NB4 (cell line): ENCODE data around the gene BIRC5.

ENCODE experiments used
- DNase-seq: peaks from one replicate; pipeline ENCODE4 v3.0.0; 2010; ENCODE audit warnings: low read depth
- H3K4me3 ChIP-seq: one replicate; pipeline ENCODE4 v1.5.1; 2011; ENCODE audit warnings: mild to moderate bottlenecking, low read depth, low read length, moderate library complexity
- CTCF ChIP-seq: IDR thresholded peaks from one replicate; pipeline ENCODE4 v1.5.1; 2012; ENCODE audit warnings: low read depth, low read length
- MAX ChIP-seq: IDR thresholded peaks from 2 replicates; pipeline ENCODE4 v1.6.1; 2011; ENCODE audit warnings: low read depth, low read length
- MYC ChIP-seq: IDR thresholded peaks from 2 replicates; pipeline ENCODE4 v1.6.1; 2011; ENCODE audit warnings: low read depth, low read length
- POLR2A ChIP-seq: IDR thresholded peaks from 2 replicates; pipeline ENCODE4 v1.6.1; 2011; ENCODE audit warnings: mild to moderate bottlenecking; ENCODE audit not compliant: insufficient read length; ENCODE audit errors: extremely low read depth

Gene BIRC5

GRCh38 chr17:78174870-78175642 is 39.0 kb upstream of the BIRC5 start:
- no peak for DNase-seq
- no peak for TF ChIP-seq MYC

GRCh38 chr17:78175643-78175981 is 38.4 kb upstream of the BIRC5 start:
- TF ChIP-seq MYC: no peak
- no peak for TF ChIP-seq MAX
- no peak for DNase-seq
- H3K4me3 ChIP-seq: no peak overlapping the region

More at GRCh38 chr17:78174870-78175642, 39.0 kb upstream of the BIRC5 start:
- H3K4me3 ChIP-seq: no peak overlapping the region

- peak; percentile 77 for DNase-seq
- no peak overlapping the region for H3K4me3 ChIP-seq
- TF ChIP-seq MYC (peak; percentile 60), CTCF (peak; percentile 93), MAX (peak; percentile 78), POLR2A (no peak)
Measured at GRCh38 chr17:78176548-78177025, 37.5 kb upstream of the BIRC5 start.

GRCh38 chr17:78179372-78179771 is 34.7 kb upstream of the BIRC5 start:
- TF ChIP-seq MYC (no peak), CTCF (no peak), MAX (no peak), POLR2A (no peak)
- DNase-seq: peak; percentile 42
- no peak overlapping the region for H3K4me3 ChIP-seq

GRCh38 chr17:78180083-78180482 is 34.0 kb upstream of the BIRC5 start:
- no peak for DNase-seq
- TF ChIP-seq CTCF (no peak), POLR2A (no peak), MYC (no peak), MAX (no peak)
- H3K4me3 ChIP-seq: no peak overlapping the region

GRCh38 chr17:78180508-78180907 is 33.5 kb upstream of the BIRC5 start:
- no peak for DNase-seq
- H3K4me3 ChIP-seq: no peak overlapping the region
- TF ChIP-seq POLR2A (no peak), CTCF (no peak), MYC (no peak), MAX (no peak)

GRCh38 chr17:78182504-78182903 is 31.5 kb upstream of the BIRC5 start:
- H3K4me3 ChIP-seq: no peak overlapping the region
- DNase-seq: no peak
- TF ChIP-seq MAX (no peak), MYC (no peak), POLR2A (no peak), CTCF (no peak)
